H1 (cell line): ENCODE data around the gene TSC1. TPM values are rescaled to one million over a fixed set of nuclear protein-coding genes. Genes with fewer than 3 reads are reported as not detected.
A peak's percentile ranks its signal among the peaks of the same experiment; 100 is the strongest.

Experiments used
- CTCF ChIA-PET: fragments of 300-600 bp; sonication (Branson Sonifier 250); formaldehyde crosslinking; loops from one replicate; lab custom pipeline; 2021; ENCODE audit not compliant: partially characterized antibody; lab: Charles Lee
- POLR2A ChIA-PET: fragments of 300-600 bp; sonication (Branson Sonifier 250); formaldehyde crosslinking; loops from one replicate; lab custom pipeline; 2021; ENCODE audit warnings: inconsistent platforms; ENCODE audit not compliant: partially characterized antibody; lab: Charles Lee
- DNase-seq, 2 experiments: peaks; one replicate each; pipeline versions ENCODE4 v3.0.0 to v3.0.0-alpha.2; 2010 to 2022; ENCODE audit warnings: low spot score in 2 of 2, low read depth in 1 of 2, mixed read lengths in 1 of 2
- FAIRE-seq: peaks from 2 replicates; lab custom pipeline; 2011; peaks lifted over from hg19 to GRCh38; lab: Jason Lieb, UNC
- H2AFZ ChIP-seq: 2 replicates; pipeline ENCODE4 v1.8.1; 2012; ENCODE audit warnings: low read length, inconsistent platforms
- H2AK5ac ChIP-seq: 2 replicates; pipeline ENCODE4 v1.6.1; 2013; ENCODE audit warnings: low read depth, low read length
- H2BK120ac ChIP-seq: replicated peaks from 2 replicates; pipeline ENCODE3; 2013; ENCODE audit warnings: low read depth, low read length, inconsistent platforms
- H2BK12ac ChIP-seq: 2 replicates; pipeline ENCODE4 v1.6.1; 2013; ENCODE audit warnings: low read depth, low read length
- H2BK15ac ChIP-seq: 2 replicates; pipeline ENCODE4 v1.6.1; 2013; ENCODE audit warnings: low read length
- H2BK20ac ChIP-seq: 2 replicates; pipeline ENCODE4 v1.6.1; 2013; ENCODE audit warnings: low read length
- H2BK5ac ChIP-seq: 2 replicates; pipeline ENCODE4 v1.6.1; 2013; ENCODE audit warnings: low read depth, low read length
- H3K14ac ChIP-seq: 2 replicates; pipeline ENCODE4 v1.6.1; 2013; ENCODE audit warnings: inconsistent platforms; ENCODE audit not compliant: insufficient read length
- H3K18ac ChIP-seq: 2 replicates; pipeline ENCODE4 v1.6.1; 2013; ENCODE audit warnings: low read length; ENCODE audit errors: extremely low read depth
- H3K23ac ChIP-seq: 2 replicates; pipeline ENCODE4 v1.6.1; 2013; ENCODE audit warnings: inconsistent platforms; ENCODE audit not compliant: insufficient read length
- H3K23me2 ChIP-seq: 2 replicates; pipeline ENCODE4 v1.6.1; 2013; ENCODE audit warnings: low read depth, low read length
- H3K27ac ChIP-seq: 2 replicates; pipeline ENCODE4 v1.6.1; 2011; ENCODE audit warnings: low read depth, low read length, inconsistent platforms
- H3K27me3 ChIP-seq, 4 experiments: replicated peaks in 1 of 4; 1 replicate in 1 of 4; 2 replicates in 3 of 4; pipeline versions ENCODE4 v1.6.1 to v1.8.1; 2011 to 2013; ENCODE audit warnings: low read length in 3 of 4, mild to moderate bottlenecking in 3 of 4, inconsistent platforms in 2 of 4, mixed read lengths in 2 of 4, moderate library complexity in 1 of 4; ENCODE audit not compliant: control insufficient read depth in 3 of 4, insufficient read depth in 3 of 4; ENCODE audit errors: extremely low read depth in 1 of 4
- H3K36me3 ChIP-seq, 4 experiments: 2 replicates each; pipeline versions ENCODE4 v1.6.1 to v1.8.1; 2011 to 2013; ENCODE audit warnings: mild to moderate bottlenecking in 4 of 4, low read length in 3 of 4, moderate library complexity in 2 of 4, control low read depth in 1 of 4, inconsistent platforms in 1 of 4; ENCODE audit not compliant: insufficient read depth in 4 of 4, control insufficient read depth in 2 of 4
- H3K4ac ChIP-seq: replicated peaks from 2 replicates; pipeline ENCODE3; 2013; ENCODE audit warnings: low read length, low read depth, mixed read lengths, inconsistent platforms; ENCODE audit not compliant: insufficient read length
- H3K4me1 ChIP-seq, 4 experiments: replicated peaks in 1 of 4; 1 replicate in 1 of 4; 2 replicates in 3 of 4; pipeline versions ENCODE4 v1.6.1 to v1.8.1; 2011 to 2013; ENCODE audit warnings: low read length in 3 of 4, inconsistent platforms in 2 of 4, mixed read lengths in 1 of 4; ENCODE audit not compliant: insufficient read depth in 4 of 4, control insufficient read depth in 3 of 4
- H3K4me2 ChIP-seq, 2 experiments: 2 replicates each; pipeline versions ENCODE4 v1.6.1 to v1.8.1; 2011 to 2013; ENCODE audit warnings: low read depth in 2 of 2, low read length in 2 of 2, control low read depth in 1 of 2, inconsistent platforms in 1 of 2, mild to moderate bottlenecking in 1 of 2; ENCODE audit not compliant: insufficient read depth in 1 of 2
- H3K4me3 ChIP-seq, 4 experiments: fragments of 200-600, 300-600 bp in 1 of 4; sonication (generic), shearing (Covaris generic), sonication (Bioruptor Twin) in 1 of 4; 2 replicates each; pipeline versions ENCODE4 v1.5.1 to v1.8.1; 2011 to 2016; ENCODE audit warnings: low read length in 4 of 4, low read depth in 3 of 4, control low read depth in 2 of 4, inconsistent platforms in 2 of 4, mild to moderate bottlenecking in 2 of 4, mixed read lengths in 1 of 4, moderate library complexity in 1 of 4; ENCODE audit not compliant: insufficient read depth in 2 of 4; ENCODE audit errors: extremely low read depth in 1 of 4
- H3K56ac ChIP-seq: replicated peaks from 2 replicates; pipeline ENCODE3; 2013; ENCODE audit warnings: low read depth, mild to moderate bottlenecking, mixed read lengths, low read length, inconsistent platforms; ENCODE audit not compliant: insufficient read length
- H3K79me1 ChIP-seq: 2 replicates; pipeline ENCODE4 v1.6.1; 2013; ENCODE audit warnings: low read depth, low read length, control low read depth
- H3K79me2 ChIP-seq, 2 experiments: 2 replicates each; pipeline versions ENCODE4 v1.6.1 to v1.8.1; 2012 to 2013; ENCODE audit warnings: low read length in 2 of 2, mild to moderate bottlenecking in 2 of 2, inconsistent platforms in 1 of 2; ENCODE audit not compliant: insufficient read depth in 2 of 2, control insufficient read depth in 1 of 2
- H3K9ac ChIP-seq, 4 experiments: replicated peaks in 1 of 4; 1 replicate in 1 of 4; 2 replicates in 3 of 4; pipeline versions ENCODE4 v1.6.1 to v1.8.1; 2011 to 2013; ENCODE audit warnings: low read depth in 3 of 4, low read length in 3 of 4, control low read depth in 2 of 4, mild to moderate bottlenecking in 2 of 4, moderate library complexity in 2 of 4, inconsistent platforms in 1 of 4; ENCODE audit errors: extremely low read depth in 1 of 4
- H3K9me3 ChIP-seq, 2 experiments: 2 replicates each; pipeline versions ENCODE4 v1.6.1 to v1.8.1; 2012 to 2013; ENCODE audit warnings: mild to moderate bottlenecking in 2 of 2, moderate library complexity in 2 of 2, control low read depth in 1 of 2, inconsistent platforms in 1 of 2, low read depth in 1 of 2, low read length in 1 of 2, mixed read lengths in 1 of 2; ENCODE audit not compliant: insufficient read depth in 2 of 2
- H4K20me1 ChIP-seq, 2 experiments: replicated peaks in 1 of 2; 2 replicates each; pipeline versions ENCODE3 to v1.8.1; 2011 to 2013; ENCODE audit warnings: inconsistent platforms in 2 of 2, low read length in 2 of 2, mild to moderate bottlenecking in 1 of 2; ENCODE audit not compliant: insufficient read depth in 2 of 2, control insufficient read depth in 1 of 2
- H4K5ac ChIP-seq: 2 replicates; pipeline ENCODE4 v1.6.1; 2013; ENCODE audit warnings: low read length, low read depth, mixed read lengths, inconsistent platforms; ENCODE audit not compliant: insufficient read length
- H4K8ac ChIP-seq: 2 replicates; pipeline ENCODE4 v1.8.0; 2013; ENCODE audit warnings: mild to moderate bottlenecking, moderate library complexity, low read length, inconsistent platforms; ENCODE audit not compliant: insufficient read depth; ENCODE audit errors: extremely low read depth
- H4K91ac ChIP-seq: replicated peaks from 2 replicates; pipeline ENCODE3; 2013; ENCODE audit warnings: low read length, mixed read lengths, inconsistent platforms; ENCODE audit not compliant: insufficient read length
- ASH2L ChIP-seq: fragments of 200-600, 300-600 bp; sonication (generic); IDR thresholded peaks from one replicate; pipeline ENCODE4 v1.7.1; 2017; ENCODE audit warnings: low read length
- CBX5 ChIP-seq: fragments of 300-800, 300-1000 bp; sonication (generic); IDR thresholded peaks from 2 replicates; pipeline ENCODE4 v1.7.1; 2016; ENCODE audit warnings: antibody characterized with exemption, low read length, low read depth
- CHD1 ChIP-seq: IDR thresholded peaks from 2 replicates; pipeline ENCODE4 v1.6.1; 2012; ENCODE audit warnings: low read depth, low read length, improper control_type of control experiment
- CHD2 ChIP-seq: IDR thresholded peaks from 2 replicates; pipeline ENCODE4 v1.6.1; 2012; ENCODE audit warnings: low read length, improper control_type of control experiment
- E2F6 ChIP-seq: IDR thresholded peaks from 2 replicates; pipeline ENCODE4 v1.6.1; 2012; ENCODE audit warnings: inconsistent platforms
- MAX ChIP-seq: IDR thresholded peaks from 2 replicates; pipeline ENCODE4 v1.6.1; 2012; ENCODE audit warnings: inconsistent platforms
- POU5F1 ChIP-seq: IDR thresholded peaks from 2 replicates; pipeline ENCODE4 v1.6.1; 2011; ENCODE audit warnings: low read depth, mild to moderate bottlenecking, low read length, moderate library complexity
- RFX5 ChIP-seq: IDR thresholded peaks from 2 replicates; pipeline ENCODE4 v1.6.1; 2011; ENCODE audit warnings: low read depth, low read length, improper control_type of control experiment, borderline replicate concordance
- SP1 ChIP-seq: IDR thresholded peaks from 2 replicates; pipeline ENCODE4 v1.6.1; 2011; ENCODE audit warnings: low read depth, low read length
- TCF12 ChIP-seq: IDR thresholded peaks from 2 replicates; pipeline ENCODE4 v1.6.1; 2011; ENCODE audit warnings: low read depth, mild to moderate bottlenecking, low read length
- USF2 ChIP-seq: IDR thresholded peaks from 2 replicates; pipeline ENCODE4 v1.6.1; 2011; ENCODE audit warnings: low read length, improper control_type of control experiment
- YY1 ChIP-seq: IDR thresholded peaks from 2 replicates; pipeline ENCODE4 v1.6.1; 2011; ENCODE audit warnings: low read depth, mild to moderate bottlenecking, low read length
- WGBS, 2 experiments: shearing (Covaris generic) in 1 of 2; methylation state at CpG; one replicate each; pipeline versions ENCODE4 v1.1.6 to v1.1.7; 2013 to 2015; ENCODE audit warnings: low lambda C conversion rate in 2 of 2, mixed read lengths in 2 of 2, inconsistent platforms in 1 of 2, low coverage in 1 of 2, missing lambda C conversion rate in 1 of 2; ENCODE audit not compliant: insufficient replicate concordance in 2 of 2, insufficient coverage in 1 of 2, insufficient read length in 1 of 2; ENCODE audit errors: extremely low coverage in 1 of 2, missing lambda C conversion rate in 1 of 2; 5-methylcytosine and 5-hydroxymethylcytosine counted together
- polyA plus RNA-seq, 7 experiments: library from polyadenylated mRNA; depleted of rRNA in 3 of 7; stranded (reverse) in 5 of 7; unstranded in 2 of 7; fragments of >200 nt in 5 of 7; fragments of 200-250 nt in 2 of 7; gene quantifications; 1 replicate in 5 of 7; 2 replicates in 1 of 7; 4 replicates in 1 of 7; pipeline versions ENCODE4 v1.2.1 to v1.2.3, GENCODE V29; 2011 to 2013; ENCODE audit warnings: missing spikeins in 2 of 7, mixed read lengths in 2 of 7
- total RNA-seq: library from RNA; stranded (reverse); fragmentation: NEBNext Ultra II Directional; extraction: Animal tissue kit (Norgen Biotek cat#: 25700); gene quantifications from 2 replicates; pipeline ENCODE4 v1.2.1, GENCODE V29; 2021

The TSC1 gene
- total and polyA plus RNA-seq, 2 of the 8 experiments (the other 6 are each of a cell fraction or from before 2014, with no cell fraction given) = 37.2 to 46.0 TPM

- POLR2A ChIA-PET = interaction anchor here (1.6 kb wide), 1 partner anchor 29 kb away, joined by 3 read pairs; the partner anchor contains the start of gene TSC1
- H3K9me3 ChIP-seq = no peaks in the 10 kb centered on the region
- H3K79me2 ChIP-seq = no peaks in the 10 kb centered on the region
These were observed 29.3 kb upstream of the TSC1 start for GRCh38 chr9:132973713-132974112.

More at GRCh38 chr9:132973713-132974112, 29.3 kb upstream of the TSC1 start:
- no peak overlapping the region for H3K56ac ChIP-seq
- H2BK5ac ChIP-seq = no peak overlapping the region
- H3K27me3 ChIP-seq = peaks cover 0 to 23% (median 9%) of the 10 kb centered on the region in 4 experiments; a peak in 5 of 7 replicates
- FAIRE-seq = no peak
- H3K4me1 ChIP-seq = peaks cover 0 to 9% (median 3%) of the 10 kb centered on the region in 4 experiments; a peak in 6 of 7 replicates
- peaks cover under 1% of the 10 kb centered on the region; the same call in 1 of the 2 replicates for H3K23me2 ChIP-seq
- H2BK15ac ChIP-seq = no peak overlapping the region
- no peak overlapping the region for H2BK20ac ChIP-seq
- peaks cover 0 to under 1% of the 10 kb centered on the region in 2 experiments for H4K20me1 ChIP-seq
- no peak overlapping the region for H3K4me2 ChIP-seq
- no peak overlapping the region for H3K4ac ChIP-seq
- no peak overlapping the region for H2AFZ ChIP-seq
- H4K91ac ChIP-seq = no peak overlapping the region
- CTCF ChIA-PET = interaction anchor here (0.6 to 5.1 kb wide), 18 partner anchors 8 to 367 kb away, joined by 3 to 40 read pairs (median 3); no protein-coding TSS in a partner anchor
- WGBS, 2 experiments = 84% methylated on average over 5 of the region's 5 CpGs; no CpG with 5 or more reads in 1 of the 2 experiments
- no peak overlapping the region for H2BK12ac ChIP-seq
- no peaks in the 10 kb centered on the region for H3K79me1 ChIP-seq
- no peaks in the 10 kb centered on the region for H3K36me3 ChIP-seq
- no peak for TF ChIP-seq RFX5
- TF ChIP-seq E2F6 = peak; percentile 96
- TF ChIP-seq USF2 = peak; percentile 41; the same call in 1 of the 2 replicates
- no peak for TF ChIP-seq POU5F1
- no peak for TF ChIP-seq YY1
- no peak for TF ChIP-seq ASH2L
- peak; percentile 16; the same call in 1 of the 2 replicates for TF ChIP-seq MAX
- TF ChIP-seq SP1 = peak; percentile 78
- TF ChIP-seq CHD2 = 0 out of 2 replicates have a peak, but pooled peaks have one; percentile 58
- TF ChIP-seq TCF12 = no peak
- TF ChIP-seq CHD1 = no peak
- no peak for TF ChIP-seq CBX5
- H4K5ac ChIP-seq = no peak overlapping the region
- H4K8ac ChIP-seq = no peak overlapping the region
- no peak overlapping the region for H3K14ac ChIP-seq
- no peak overlapping the region for H3K4me3 ChIP-seq
- no peak overlapping the region for H3K23ac ChIP-seq
- no peak overlapping the region for H2AK5ac ChIP-seq
- H3K18ac ChIP-seq = no peak overlapping the region
- H2BK120ac ChIP-seq = no peak overlapping the region
- H3K27ac ChIP-seq = no peak overlapping the region
- DNase-seq = no peak
- H3K9ac ChIP-seq = no peak overlapping the region
